ENCODE measurements around the gene PGM2.
A peak's percentile ranks its signal among the peaks of the same experiment; 100 is the strongest.
"Not testable (repeated sequence)": the region's sequence is repeated elsewhere in the genome, so short reads cannot be mapped to it uniquely, and the experiment has no call there.

The PGM2 gene

DNA sequence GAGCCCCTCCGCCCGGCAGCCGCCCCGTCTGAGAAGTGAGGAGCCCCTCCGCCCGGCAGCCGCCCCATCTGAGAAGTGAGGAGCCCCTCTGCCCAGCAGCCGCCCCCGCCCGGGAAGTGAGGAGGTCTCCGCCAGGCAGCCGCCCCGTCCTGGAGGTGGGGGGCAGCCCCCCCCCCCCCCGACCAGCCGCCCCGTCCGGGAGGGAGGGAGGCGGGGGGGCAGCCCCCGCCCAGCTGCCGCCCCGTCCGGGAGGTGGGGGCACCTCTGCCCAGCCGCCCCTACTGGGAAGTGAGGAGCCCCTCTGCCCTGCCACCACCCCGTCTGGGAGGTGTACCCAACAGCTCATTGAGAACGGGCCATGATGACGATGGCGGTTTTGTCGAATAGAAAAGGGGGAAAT, 6.0 kb upstream of the PGM2 start:
- DNase-seq: not testable (repeated sequence)

DNA sequence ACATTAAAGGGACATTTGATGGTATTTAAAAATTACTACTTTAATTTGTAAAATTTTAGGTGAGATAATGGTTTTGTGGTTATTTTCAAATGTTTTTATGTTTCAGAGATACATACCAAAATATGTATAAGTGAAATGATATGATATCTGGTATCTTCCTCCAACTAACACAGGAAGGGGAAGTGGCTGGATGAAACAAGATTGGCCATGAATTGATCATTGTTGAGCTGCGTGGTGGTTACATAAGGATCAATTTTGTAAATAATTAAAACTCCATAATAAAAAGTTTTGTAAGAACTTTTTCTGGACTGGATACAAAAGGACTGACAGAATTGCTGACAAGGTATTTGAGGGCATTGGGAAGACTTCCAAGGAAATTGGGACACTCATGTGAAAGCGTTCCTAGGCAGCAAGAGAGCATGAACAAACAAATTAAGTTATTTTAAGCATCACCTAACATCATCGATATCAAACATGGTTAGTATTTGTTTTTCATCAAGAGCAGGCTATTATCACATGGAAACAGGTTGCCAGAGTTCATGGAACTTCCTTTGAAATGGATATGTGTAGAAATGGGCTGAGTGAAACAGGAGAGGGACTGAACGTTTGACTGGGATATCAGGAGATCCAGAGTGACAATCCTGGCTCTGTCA, 4.4 kb upstream of the PGM2 start:
- DNase-seq: no peak

DNA sequence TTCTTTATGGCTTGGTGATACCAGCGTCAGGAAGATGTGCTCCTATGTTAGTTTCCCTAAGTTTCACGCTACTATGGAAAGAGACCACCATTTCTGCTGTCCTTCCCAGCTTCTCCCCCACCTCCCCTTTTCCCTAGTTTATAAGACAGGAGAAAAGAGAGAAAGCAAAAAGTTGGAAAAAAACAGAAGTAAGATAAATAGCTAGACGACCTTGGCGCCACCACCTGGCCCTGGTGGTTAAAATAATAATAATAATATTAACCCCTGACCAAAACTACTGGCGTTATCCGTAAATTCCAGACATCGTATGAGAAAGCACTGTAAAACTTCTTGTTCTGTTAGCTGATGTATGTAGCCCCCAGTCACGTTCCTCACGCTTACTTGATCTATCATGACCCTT, 985 bp upstream of the PGM2 start:
- DNase-seq: not testable (repeated sequence)

DNA sequence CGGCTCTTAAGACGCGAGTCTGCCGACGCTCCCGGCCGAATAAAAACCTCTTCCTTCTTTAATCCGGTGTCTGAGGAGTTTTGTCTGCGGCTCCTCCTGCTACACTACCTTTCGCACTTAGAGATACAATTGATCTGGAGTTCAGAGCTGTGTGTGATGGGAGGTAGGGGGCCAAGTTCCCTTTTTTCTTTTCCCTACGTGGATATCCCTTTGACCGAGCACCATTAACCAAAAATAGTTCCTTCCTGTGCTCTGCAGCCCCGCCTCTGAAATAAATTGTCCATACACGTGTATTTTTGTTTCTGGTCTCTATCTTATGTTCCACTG, 555 bp upstream of the PGM2 start:
- DNase-seq: peak; percentile 40 to 42

DNA sequence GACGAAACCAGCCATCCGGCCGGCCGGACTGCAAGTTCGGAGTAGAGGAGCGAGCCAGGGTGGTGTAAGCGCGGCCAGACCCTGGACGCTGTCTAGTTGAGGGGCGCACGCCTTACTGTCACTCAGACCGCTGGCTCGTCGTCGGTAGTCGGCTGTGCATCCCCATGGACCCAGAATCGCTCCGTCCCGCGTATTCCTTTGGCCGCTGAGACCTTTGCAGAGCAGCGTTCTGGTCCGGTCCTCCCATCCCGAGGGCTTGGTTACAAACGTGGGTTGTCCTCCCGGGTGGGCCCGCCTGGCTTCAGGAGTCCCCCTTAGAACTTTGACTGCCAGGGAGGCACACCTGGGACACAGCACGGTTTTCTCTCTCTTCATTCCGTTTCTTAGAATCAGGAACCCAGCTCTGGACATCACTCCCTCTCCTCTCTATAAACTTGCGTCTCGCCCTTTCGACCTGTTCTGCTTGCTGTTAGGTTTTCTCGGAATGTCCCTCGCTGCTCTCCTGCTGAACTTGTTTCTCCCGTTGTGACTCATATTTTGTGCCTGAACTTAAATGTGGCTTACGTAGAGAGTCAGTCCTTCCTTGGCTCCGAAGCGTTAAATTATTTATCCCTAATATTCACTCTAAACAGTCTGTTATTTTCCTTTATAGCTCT, 672 bp downstream of the PGM2 start:
- DNase-seq: peak in 1 of 2 experiments; percentile 47

DNA sequence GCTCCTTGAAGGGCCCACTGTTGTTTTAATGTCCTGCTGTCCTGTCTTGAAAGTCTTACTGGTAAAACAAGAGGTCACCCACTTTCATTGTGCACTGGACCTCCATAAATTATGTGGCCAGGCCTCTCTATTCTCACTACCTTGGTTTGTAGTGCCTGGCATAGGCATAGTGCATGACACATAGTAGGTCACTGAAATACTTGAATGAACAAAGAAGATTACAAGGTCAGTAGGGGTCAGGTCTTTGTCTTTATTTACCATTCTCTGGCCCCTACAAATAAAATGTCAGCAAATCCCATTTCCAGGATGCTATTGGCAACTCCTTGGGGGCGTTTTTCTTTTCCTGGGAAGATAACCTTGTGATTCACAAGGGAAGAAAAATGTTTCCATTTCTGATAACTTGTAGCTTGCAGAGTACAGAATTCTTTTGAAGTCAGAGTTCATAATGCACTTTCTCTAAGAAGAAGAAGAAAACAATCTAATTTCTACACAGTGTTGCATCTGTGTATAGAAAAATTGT, 1.4 kb downstream of the PGM2 start:
- DNase-seq: no peak

DNA sequence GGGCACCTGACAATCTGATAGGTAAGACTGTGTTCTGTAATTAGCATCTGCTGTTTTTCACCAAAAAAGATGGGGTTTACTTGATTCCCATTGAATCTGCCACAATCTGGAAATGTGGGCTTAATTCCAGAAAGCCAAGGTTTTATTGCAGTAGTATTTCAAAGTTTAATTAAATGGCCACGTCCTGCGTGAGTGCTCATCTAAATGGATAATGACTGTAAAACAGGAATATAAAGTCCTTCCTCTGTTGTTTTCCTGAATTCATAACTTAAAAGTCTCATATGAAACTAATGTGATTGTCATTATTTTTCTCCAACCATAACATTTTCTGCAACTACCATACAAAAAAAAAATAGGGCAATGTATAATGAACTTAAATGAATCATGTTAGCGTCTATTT, 2.4 kb downstream of the PGM2 start:
- DNase-seq: no peak

DNA sequence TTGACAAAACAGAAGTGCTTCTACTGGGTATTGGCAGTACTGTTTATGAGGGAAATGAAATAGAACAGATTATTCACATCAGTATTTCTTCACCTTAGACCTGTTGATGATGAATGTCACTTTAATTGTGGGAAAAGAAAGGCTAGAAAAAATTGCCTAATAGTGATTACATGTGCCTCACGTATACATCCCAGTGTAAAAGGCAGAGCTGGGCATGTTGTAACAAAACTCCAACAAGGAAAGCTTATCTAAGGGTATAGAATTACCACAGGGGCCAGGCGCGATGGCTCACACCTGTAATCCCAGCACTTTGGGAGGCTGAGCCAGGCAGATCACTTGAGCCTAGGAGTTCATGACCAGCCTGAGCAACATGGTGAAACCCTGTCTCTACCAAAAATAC, 4.2 kb downstream of the PGM2 start:
- no peak for DNase-seq

DNA sequence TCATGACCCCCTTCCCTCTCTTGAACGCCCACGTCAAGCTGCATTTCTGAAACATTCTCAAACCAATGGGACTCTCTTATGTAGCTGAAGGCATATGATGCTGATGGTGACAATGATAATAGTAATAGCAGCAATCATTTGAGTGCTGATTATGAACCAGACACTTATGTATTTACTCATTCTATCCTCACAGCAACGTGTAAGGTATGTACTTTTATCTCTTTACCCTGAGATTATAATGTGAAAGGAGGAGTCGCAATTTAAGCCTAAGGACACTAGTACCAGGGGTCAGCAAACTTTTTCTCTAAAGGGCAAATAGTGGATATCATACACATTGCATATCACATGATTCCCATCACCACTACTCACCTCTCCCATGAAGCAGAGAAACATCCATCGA, 8.5 kb downstream of the PGM2 start:
- DNase-seq: no peak

DNA sequence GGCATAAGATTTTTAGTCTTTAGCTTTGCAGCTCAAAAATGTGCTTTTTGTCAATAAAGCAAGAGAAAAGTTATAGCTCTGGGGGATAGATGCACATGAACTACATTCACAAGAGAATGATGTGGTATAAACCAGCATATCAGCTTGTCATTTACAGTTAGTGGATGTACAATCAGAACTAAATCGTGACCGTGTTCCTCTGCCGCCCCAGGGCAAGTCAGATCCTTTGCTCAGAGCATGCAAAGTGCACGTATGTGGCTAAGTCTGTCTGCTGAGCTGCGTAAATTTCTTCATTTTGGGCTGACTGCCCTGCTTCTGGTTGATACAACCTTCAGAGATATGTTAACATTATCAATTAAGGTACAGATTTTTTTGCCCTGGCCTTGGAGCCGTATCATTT, 9.3 kb downstream of the PGM2 start:
- DNase-seq: no peak

DNA sequence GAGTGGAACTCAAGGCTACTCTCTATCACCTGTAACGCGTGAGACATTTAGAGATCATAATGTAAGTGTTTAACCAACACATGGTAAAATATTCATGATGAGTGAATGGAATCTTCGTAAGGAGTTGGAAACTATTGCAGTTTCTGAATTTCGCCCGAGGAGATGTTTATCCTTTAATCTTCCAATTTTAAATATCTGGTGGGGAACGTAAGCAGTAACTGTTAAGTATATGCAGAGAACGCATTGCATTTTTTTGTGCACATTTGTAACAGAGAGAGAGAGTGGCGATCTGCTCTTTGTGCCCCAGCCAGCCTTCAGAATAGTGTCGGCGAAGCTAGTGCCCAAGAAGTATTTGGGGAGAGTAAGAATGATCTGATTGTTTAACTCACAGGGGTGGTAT, 9.8 kb downstream of the PGM2 start:
- no peak for DNase-seq

DNA sequence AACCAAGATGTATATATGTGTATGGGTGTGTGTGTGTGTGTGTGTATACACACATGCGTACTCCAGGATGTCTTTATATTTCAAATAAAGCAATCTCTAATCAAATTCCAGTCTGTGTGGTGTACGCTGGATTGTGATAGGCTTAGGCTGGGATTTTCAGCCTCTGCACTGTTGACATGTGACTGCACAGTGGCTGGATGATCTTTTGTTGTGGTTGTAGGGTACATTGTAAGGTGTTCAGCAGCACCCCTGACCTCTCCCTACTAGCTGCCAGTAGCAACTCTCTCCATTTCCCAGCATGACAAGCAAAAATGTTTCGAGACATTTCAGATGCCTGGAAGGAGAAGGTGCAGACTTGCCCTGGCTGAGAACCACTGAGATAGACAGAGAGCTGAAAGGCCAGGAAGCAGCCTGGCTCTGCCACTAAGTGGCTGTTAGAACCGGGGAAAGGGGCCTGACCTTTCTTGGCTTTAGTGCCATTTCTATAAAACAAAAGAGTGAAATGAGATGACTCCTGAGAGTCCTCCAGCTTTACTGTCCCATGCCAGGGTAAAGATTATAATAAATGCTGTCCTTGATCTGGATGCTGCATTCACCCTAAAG, 10.5 kb downstream of the PGM2 start:
- no peak for DNase-seq

DNA sequence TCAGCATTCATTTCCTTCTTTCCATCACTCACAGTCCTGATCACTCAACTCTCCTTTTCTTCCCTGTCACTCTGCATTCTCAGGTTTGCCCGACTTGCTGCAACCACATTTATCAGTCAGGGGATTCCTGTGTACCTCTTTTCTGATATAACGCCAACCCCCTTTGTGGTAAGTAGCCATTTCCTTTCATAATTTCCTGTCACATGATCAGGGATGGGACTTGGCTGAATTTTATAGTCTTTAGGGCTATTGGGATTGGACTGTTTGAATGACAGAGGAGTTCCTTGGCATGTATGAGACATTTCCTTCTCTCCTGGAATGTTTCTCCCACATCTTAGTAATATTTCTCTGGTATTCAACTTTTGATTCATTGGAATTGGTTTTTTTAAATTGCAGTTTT, 11.0 kb downstream of the PGM2 start:
- DNase-seq: no peak

DNA sequence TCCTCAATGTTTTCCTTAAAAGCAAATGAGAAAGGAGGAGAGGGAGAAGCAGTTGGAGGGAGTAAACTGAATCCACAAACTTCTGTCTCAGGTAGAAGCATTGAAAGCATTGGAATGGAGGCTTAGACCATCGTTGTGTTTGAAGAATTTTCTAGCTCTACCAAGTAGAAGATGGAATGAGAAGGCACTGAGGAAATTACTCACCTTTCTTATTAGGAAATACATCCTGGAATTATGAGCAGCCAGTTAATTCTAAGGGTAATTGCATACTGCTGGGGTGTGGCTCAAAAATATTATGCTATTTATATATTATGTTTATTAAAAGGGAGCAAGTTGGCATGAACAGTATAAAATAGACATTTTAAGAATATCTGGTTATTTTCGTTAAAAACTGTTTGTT, 12.9 kb downstream of the PGM2 start:
- DNase-seq: no peak

DNA sequence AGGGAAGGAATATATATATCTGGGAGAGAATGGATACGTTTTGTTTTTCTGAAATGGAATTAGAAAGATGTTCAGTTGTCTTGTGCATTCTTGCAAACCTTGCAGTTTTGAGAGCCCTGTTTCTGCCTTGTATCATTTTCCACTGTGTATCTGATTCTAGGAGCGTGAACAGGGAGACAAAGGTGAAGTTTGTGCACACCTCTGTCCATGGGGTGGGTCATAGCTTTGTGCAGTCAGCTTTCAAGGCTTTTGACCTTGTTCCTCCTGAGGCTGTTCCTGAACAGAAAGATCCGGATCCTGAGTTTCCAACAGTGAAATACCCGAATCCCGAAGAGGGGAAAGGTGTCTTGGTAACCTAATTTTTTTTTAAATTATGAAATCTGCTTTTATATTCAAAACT, 17.7 kb downstream of the PGM2 start:
- no peak for DNase-seq

DNA sequence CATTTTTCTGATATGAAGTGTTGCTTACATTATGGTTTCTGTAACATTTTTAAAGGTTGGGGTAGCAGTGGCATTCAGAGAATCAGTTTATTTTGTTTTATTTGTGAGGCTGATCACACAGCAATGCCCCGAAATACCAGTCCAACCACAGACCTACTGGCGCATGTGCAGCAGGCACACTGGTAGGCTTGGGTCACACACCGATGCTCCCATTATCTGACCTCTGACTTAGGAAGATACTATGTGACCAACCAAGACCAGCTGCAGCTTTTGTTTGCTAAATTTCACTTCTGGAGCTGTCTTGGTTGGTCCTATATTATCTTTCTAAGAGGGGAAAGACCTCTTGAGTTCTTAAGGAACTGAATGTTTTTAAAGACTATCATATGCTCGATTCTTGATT, 18.7 kb downstream of the PGM2 start:
- no peak for DNase-seq

DNA sequence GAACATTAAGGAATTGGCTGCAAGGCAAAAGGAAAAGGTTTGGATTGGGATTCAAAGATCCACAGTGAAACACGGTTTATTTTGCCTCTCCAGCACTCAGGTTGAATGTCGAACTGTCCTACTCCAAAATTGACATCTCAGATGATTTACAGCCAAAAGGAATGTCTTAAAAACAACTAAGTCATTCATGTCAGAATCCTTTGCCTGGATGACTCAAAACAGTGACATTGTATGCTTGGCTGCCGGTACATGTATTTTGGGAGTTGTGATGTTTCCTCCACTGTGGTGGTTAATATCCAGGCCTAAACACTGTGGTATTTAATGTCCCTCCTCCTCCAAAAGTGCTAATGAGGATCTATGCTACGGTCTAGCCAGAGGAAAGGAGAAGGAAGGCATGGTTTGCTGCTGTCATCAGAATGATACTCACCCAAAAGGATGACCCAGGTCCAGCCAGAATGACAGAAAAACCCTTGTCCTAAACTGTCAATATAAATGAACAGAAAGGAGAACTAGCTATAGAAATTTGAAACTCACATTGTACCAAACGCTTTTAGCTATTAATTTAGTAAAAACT, 20.9 kb downstream of the PGM2 start:
- DNase-seq: no peak

DNA sequence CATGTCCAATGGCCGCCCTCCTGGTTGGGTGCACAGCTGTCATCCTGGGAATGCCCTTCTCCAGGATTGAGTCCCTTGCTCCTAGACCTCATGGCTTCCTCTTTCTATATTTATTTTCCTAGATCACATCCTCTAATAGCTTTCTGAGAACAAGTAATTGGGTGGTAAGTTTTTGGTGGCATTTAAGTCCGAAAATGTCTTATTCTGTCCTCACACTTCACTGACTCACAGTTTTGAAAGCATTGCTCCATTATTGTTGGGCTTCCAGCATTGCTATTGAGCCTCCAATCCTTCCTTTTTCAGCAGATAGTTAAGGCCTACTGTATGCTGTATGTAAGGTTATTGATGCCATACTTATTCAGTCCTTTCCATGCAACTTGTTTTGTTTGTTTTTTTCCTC, 25.9 kb downstream of the PGM2 start:
- DNase-seq: no peak

DNA sequence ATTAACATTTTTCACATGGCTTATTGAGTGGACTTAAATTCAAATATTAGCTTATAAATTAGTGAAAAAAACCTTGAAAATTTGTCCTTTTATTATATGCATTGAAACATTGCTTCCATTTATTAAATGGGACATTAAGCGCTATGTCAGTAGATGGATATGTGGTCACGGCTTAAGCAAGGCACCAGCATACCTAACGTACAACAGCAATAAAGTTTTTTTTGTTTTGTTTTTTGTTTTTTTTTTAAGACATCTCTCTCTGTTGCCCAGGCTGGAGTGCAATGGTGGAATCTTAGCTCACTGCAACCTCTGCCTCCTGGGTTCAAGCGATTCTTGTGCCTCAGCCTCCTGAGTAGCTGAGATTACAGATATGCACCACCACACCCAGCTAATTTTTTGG, 31.6 kb downstream of the PGM2 start:
- no peak for DNase-seq

DNA sequence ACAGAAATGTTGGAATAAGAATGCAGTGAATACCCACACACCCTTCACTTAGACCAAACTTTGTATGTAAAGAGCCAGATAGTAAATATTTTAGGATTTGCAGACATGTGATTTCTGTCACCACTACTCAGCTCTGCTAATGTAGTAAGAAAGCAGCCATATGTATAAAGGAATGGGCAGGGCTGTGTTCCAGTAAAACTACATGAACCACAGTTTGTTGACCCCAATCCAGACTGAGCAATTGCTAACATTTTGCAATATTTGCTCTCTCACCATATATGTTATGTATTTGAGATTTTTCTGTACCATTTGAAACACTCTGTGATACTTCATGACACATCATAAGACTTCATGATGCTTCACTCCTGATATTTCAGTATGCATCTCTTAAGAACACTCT, 32.4 kb downstream of the PGM2 start:
- no peak for DNase-seq

DNA sequence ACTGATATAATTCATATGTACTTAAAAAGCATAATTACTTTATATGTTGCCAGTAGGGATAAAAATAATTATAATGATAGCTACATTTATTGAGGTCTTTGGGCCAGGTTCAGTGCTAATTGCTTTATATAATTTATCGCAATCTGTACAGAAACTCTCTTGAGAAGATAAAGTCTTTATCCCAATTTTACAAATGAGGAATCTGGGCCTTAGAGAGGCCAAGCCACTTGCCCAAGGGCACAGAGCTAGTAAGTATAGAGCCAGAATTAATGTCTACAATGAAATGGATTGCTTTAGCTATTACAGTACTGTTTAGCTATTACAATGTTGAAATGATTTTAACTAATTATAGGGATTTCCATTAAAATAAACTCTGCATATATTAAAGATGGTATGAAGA, 33.8 kb downstream of the PGM2 start:
- no peak for DNase-seq

DNA sequence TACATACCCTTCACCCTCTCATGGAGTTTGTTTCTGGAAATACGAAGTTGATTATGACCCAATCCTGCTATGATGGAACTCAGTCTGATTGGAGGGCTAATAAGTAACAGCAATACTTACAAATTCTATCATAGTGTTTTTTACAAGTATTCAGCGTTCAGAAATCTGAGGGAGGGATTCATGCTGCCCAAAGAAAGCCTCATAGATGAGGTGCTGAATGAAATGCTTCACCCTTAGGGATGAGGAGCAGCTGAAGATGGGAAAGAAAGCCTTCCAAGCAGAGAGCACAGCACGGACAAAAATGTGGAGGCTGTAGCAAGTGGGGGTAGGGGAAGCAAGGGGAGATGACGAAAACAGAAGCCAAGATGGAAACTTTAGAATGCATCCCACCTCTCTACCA, 36.5 kb downstream of the PGM2 start:
- DNase-seq: no peak

DNA sequence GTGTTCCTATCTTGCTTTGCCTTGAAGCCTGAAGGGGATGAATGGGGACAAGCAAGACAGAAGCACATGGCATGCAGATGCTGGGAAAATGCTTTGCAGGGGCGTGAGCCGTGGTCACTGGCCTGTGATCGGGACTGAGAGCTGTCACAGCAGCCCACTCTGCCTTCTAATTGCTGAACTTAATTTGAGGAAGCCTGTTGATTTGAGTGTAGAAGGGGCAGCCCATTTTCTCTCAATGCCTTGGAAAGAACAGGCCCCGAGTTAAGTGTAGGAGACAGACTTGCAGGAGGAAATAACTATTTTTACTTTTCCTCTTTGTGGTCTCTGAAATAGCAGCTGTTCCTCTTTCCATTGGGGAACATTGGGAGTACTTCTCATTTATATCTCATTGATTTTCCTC, 38.3 kb downstream of the PGM2 start:
- no peak for DNase-seq

DNA sequence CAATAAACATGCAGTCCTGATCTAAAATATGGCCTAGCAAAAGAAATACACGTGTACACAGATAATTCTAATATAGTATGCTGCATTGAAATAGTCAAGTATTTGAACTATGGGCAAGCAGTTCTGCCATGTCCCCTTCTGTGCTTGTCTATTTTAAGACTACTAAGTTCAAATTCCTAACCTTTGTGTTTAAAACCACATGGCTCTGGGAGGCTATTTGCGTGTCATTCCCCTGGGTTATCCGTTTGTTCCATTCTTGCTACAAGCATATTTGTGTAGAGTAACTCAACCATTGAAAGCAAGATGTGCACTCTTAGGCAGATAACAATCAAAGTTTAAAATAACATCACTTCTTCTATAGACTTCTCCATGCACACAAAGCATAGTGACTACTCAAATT, 39.0 kb downstream of the PGM2 start:
- no peak for DNase-seq
